Measurements from ENCODE around the gene LRRC63.

- TF ChIP-seq CTCF (conservative IDR thresholded peaks at IDR 0.05 in 1 of 2, IDR thresholded peaks at IDR 0.05 in 1 of 2; ENCODE audit: low read depth in 1 of 2, low read length in 2 of 2), result no peak
- no peak for TF ChIP-seq EZH2 (IDR thresholded peaks at IDR 0.05; ENCODE audit: low read length, missing control alignments)
Observed at GRCh38 chr13:46311217-46311616, 99.5 kb downstream of the LRRC63 start.
